GM10248 (cell line): ENCODE data around the gene ATP5IF1.

Experiments
- CTCF ChIA-PET: fragments of 300-600 bp; sonication (Branson Sonifier 250); formaldehyde crosslinking; extraction: SDS; loops from one replicate; lab custom pipeline; 2021; ENCODE audit warnings: antibody characterized with exemption; lab: Yijun Ruan, JAX
- POLR2A ChIA-PET: fragments of 350-650 bp; sonication (Branson Sonifier 250); formaldehyde crosslinking; extraction: SDS; loops from one replicate; lab custom pipeline; 2020; ENCODE audit warnings: antibody characterized with exemption; lab: Yijun Ruan, JAX
- DNase-seq: peaks from one replicate; pipeline ENCODE4 v3.0.0; 2012; ENCODE audit errors: extremely low spot score
- CTCF ChIP-seq: IDR thresholded peaks from 2 replicates; pipeline ENCODE4 v1.5.1; 2012; ENCODE audit warnings: mild to moderate bottlenecking, low read depth; ENCODE audit errors: extremely low read depth, missing control alignments, control extremely low read depth

ATP5IF1 gene

GRCh38 chr1:28232558-28233263, 3.2 kb upstream of the ATP5IF1 start, which contains the start of gene DNAJC8:
Gene DNAJC8, minus strand, starts transcription at chr1:28233029. Its CDS starts 31 bp downstream, at chr1:28232998.
- no peak for TF ChIP-seq CTCF
- CTCF ChIA-PET: interaction anchor here (2.9 to 6.4 kb wide), 2 partner anchors 16 to 23 kb away, joined by 9 to 63 read pairs; no protein-coding TSS in a partner anchor
- POLR2A ChIA-PET: no interaction called here
- DNase-seq: peak; percentile 94

- no peak for DNase-seq
- no peak for TF ChIP-seq CTCF
- ChIA-PET POLR2A (no interaction called here), CTCF (interaction anchor here (6.4 kb wide), 1 partner anchor 16 kb away, joined by 63 read pairs; no protein-coding TSS in a partner anchor)
These were observed 2.7 kb upstream of the ATP5IF1 start for GRCh38 chr1:28233264-28233606.

GRCh38 chr1:28236656-28237322, 865 bp downstream of the ATP5IF1 start:
- no peak for DNase-seq
- no peak for TF ChIP-seq CTCF
- CTCF ChIA-PET: interaction anchor here (1.1 to 6.4 kb wide), 4 partner anchors 10 to 123 kb away, joined by 3 to 63 read pairs (median 6); no protein-coding TSS in a partner anchor
- POLR2A ChIA-PET: interaction anchor here (0.6 to 1.1 kb wide), 3 partner anchors 339 to 406 kb away, joined by 3 to 14 read pairs (median 13); no protein-coding TSS in a partner anchor

GRCh38 chr1:28239004-28239403, 3.1 kb downstream of the ATP5IF1 start:
- DNase-seq: no peak

GRCh38 chr1:28240024-28240423, 4.1 kb downstream of the ATP5IF1 start:
- no peak for DNase-seq
- CTCF ChIA-PET: no interaction called here
- POLR2A ChIA-PET: interaction anchor here (0.6 to 0.7 kb wide), 2 partner anchors 34 to 246 kb away, joined by 3 to 6 read pairs; no protein-coding TSS in a partner anchor

More at GRCh38 chr1:28239004-28239403, 3.1 kb downstream of the ATP5IF1 start:
- ChIA-PET CTCF (interaction anchor here (6.4 kb wide), 1 partner anchor 10 kb away, joined by 63 read pairs; no protein-coding TSS in a partner anchor), POLR2A (no interaction called here)
- TF ChIP-seq CTCF: no peak

More at GRCh38 chr1:28240024-28240423, 4.1 kb downstream of the ATP5IF1 start:
- no peak for TF ChIP-seq CTCF
